ENCODE measurements around the gene MT1H. TPM values are rescaled to one million over a fixed set of nuclear protein-coding genes. Genes with fewer than 3 reads are reported as not detected.

The MT1H gene
- total and polyA plus RNA-seq, 2 donors (not counting 1 experiment from before 2014, with no cell fraction given): not detected

DNA sequence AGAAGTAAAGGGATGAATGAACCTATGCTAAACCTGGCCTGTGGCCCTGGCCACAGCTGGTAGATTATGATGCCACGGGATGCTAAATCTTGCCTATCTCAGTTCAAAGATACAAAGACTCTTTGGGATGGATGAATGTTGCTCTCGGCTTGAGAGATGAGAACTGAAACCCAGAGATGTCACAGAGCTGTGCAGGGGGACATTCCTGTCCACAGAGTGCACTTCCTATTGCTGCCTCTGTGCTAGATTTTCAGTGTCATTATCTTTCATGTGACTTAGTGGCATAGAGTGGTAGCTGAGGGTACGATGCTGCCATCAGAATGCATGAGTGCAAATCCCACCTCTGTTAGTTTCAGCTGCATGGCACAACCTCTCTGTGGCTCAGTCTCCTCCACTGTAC lies 39.5 kb upstream of the MT1H start:
- H3K4me3 Mint-ChIP-seq: peak overlapping the region; percentile 26
- H3K36me3 ChIP-seq (replicated peaks in 1 of 2; ENCODE audit: control extremely low read depth in 1 of 2, control insufficient read depth in 1 of 2, extremely low read depth in 1 of 2, insufficient read depth in 2 of 2, low read length in 1 of 2): no peaks in the 10 kb centered on the region
- H3K79me2 ChIP-seq (ENCODE audit: control insufficient read depth, insufficient read depth, low read length): no peaks in the 10 kb centered on the region
- DNase-seq (peak; percentile 69), ATAC-seq (ENCODE audit: low read depth) (peak; percentile 93)
- H3K9me3 ChIP-seq (ENCODE audit: control extremely low read depth in 1 of 3, control insufficient read depth in 2 of 3, insufficient read depth in 1 of 3, low read length in 2 of 3): peaks cover 0 to 4% (median 0%) of the 10 kb centered on the region in 3 donors
- H3K27ac Mint-ChIP-seq: no peak overlapping the region
- H4K20me1 ChIP-seq (ENCODE audit: control insufficient read depth, insufficient read depth, low read length, poor library complexity, severe bottlenecking): no peaks in the 10 kb centered on the region
- no peak overlapping the region for H3K4me2 ChIP-seq (replicated peaks; ENCODE audit: low read depth, low read length, poor library complexity, severe bottlenecking)
- H3K4me3 ChIP-seq (ENCODE audit: control extremely low read depth in 1 of 5, extremely low read depth in 1 of 5, insufficient read depth in 1 of 5, low read depth in 2 of 5, low read length in 4 of 5): no peak overlapping the region
- intact Hi-C loops (cut with micrococcal nuclease): loop anchor here (2.0 to 10.0 kb wide), 2 partner anchors 21 to 55 kb away; partner anchors contain the start of genes MT1X and MT2A
- no peak overlapping the region for H3K27ac ChIP-seq (ENCODE audit: low read length in 2 of 2)
- H3K9me3 Mint-ChIP-seq (ENCODE audit: insufficient read depth): no peaks in the 10 kb centered on the region
- peaks cover 0 to 65% (median 36%) of the 10 kb centered on the region in 4 experiments for H3K27me3 ChIP-seq (replicated peaks in 1 of 4; ENCODE audit: control extremely low read depth in 1 of 4, control insufficient read depth in 3 of 4, insufficient read depth in 4 of 4, low read length in 3 of 4)
- H2AFZ ChIP-seq (ENCODE audit: insufficient read depth, low read depth, low read length, poor library complexity, severe bottlenecking): no peak overlapping the region
- TF ChIP-seq, protein P1, sequence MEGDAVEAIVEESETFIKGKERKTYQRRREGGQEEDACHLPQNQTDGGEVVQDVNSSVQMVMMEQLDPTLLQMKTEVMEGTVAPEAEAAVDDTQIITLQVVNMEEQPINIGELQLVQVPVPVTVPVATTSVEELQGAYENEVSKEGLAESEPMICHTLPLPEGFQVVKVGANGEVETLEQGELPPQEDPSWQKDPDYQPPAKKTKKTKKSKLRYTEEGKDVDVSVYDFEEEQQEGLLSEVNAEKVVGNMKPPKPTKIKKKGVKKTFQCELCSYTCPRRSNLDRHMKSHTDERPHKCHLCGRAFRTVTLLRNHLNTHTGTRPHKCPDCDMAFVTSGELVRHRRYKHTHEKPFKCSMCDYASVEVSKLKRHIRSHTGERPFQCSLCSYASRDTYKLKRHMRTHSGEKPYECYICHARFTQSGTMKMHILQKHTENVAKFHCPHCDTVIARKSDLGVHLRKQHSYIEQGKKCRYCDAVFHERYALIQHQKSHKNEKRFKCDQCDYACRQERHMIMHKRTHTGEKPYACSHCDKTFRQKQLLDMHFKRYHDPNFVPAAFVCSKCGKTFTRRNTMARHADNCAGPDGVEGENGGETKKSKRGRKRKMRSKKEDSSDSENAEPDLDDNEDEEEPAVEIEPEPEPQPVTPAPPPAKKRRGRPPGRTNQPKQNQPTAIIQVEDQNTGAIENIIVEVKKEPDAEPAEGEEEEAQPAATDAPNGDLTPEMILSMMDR (IDR thresholded peaks at IDR 0.05): no peak
- no peak for TF ChIP-seq EZH2 (IDR thresholded peaks at IDR 0.05; ENCODE audit: borderline replicate concordance, insufficient read depth, low read depth, low read length, poor library complexity, severe bottlenecking)
- peaks cover 59% of the 10 kb centered on the region for H3K27me3 Mint-ChIP-seq
- ChIA-PET POLR2A (no interaction called here), CTCF (interaction anchor here (1.1 to 2.2 kb wide), 6 partner anchors 13 to 116 kb away, joined by 3 to 15 read pairs (median 4); partner anchors contain the start of gene MT2A)
- H3K9ac ChIP-seq (ENCODE audit: low read length): no peak overlapping the region
- 33% methylated on average over 2 of the region's 3 CpGs for WGBS (ENCODE audit: insufficient coverage)
- peaks cover 37 to 43% of the 10 kb centered on the region in 2 donors for H3K4me1 ChIP-seq (ENCODE audit: control insufficient read depth in 2 of 2, insufficient read depth in 2 of 2, low read length in 2 of 2)
- peaks cover 34% of the 10 kb centered on the region for H3K4me1 Mint-ChIP-seq

DNA sequence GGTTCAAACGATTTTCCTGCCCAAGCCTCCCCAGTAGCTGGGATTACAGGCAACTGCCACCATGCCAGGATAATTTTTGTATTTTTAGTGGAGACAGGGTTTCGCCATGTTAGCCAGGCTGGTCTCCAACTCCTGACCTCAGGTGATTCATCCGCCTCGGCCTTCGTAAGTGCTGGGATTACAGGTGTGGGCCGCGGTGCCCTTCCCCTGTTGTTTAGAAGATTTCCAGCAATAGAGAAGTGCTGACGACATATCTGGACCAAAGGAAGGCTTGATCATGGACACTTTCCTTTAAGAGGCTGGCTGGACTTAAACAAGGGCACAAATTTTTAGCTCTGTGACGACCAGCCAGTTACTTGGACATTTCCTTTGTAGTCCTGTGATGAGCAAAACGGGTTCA lies 38.4 kb upstream of the MT1H start:
- no peaks in the 10 kb centered on the region for H3K36me3 ChIP-seq (replicated peaks in 1 of 2; ENCODE audit: control extremely low read depth in 1 of 2, control insufficient read depth in 1 of 2, extremely low read depth in 1 of 2, insufficient read depth in 2 of 2, low read length in 1 of 2)
- Mint-ChIP-seq H3K4me3 (peak overlapping the region; percentile 80), H3K27me3 (peaks cover 54% of the 10 kb centered on the region), H3K27ac (no peak overlapping the region), H3K4me1 (peaks cover 31% of the 10 kb centered on the region), H3K9me3 (ENCODE audit: insufficient read depth) (no peaks in the 10 kb centered on the region)
- no peak overlapping the region for H3K4me3 ChIP-seq (ENCODE audit: control extremely low read depth in 1 of 5, extremely low read depth in 1 of 5, insufficient read depth in 1 of 5, low read depth in 2 of 5, low read length in 4 of 5)
- no peak overlapping the region for H3K4me2 ChIP-seq (replicated peaks; ENCODE audit: low read depth, low read length, poor library complexity, severe bottlenecking)
- no peak for ATAC-seq (ENCODE audit: low read depth)
- H3K79me2 ChIP-seq (ENCODE audit: control insufficient read depth, insufficient read depth, low read length): no peaks in the 10 kb centered on the region
- intact Hi-C loops (cut with micrococcal nuclease): loop anchor here (2.0 to 10.0 kb wide), 2 partner anchors 22 to 54 kb away; partner anchors contain the start of genes MT1X and MT2A
- peaks cover 0 to 4% (median 0%) of the 10 kb centered on the region in 3 donors for H3K9me3 ChIP-seq (ENCODE audit: control extremely low read depth in 1 of 3, control insufficient read depth in 2 of 3, insufficient read depth in 1 of 3, low read length in 2 of 3)
- no peak overlapping the region for H3K9ac ChIP-seq (ENCODE audit: low read length)
- TF ChIP-seq, protein P1 (IDR thresholded peaks at IDR 0.05): no peak
- no peak for TF ChIP-seq EZH2 (IDR thresholded peaks at IDR 0.05; ENCODE audit: borderline replicate concordance, insufficient read depth, low read depth, low read length, poor library complexity, severe bottlenecking)
- H3K27ac ChIP-seq (ENCODE audit: low read length in 2 of 2): no peak overlapping the region
- H3K27me3 ChIP-seq (replicated peaks in 1 of 4; ENCODE audit: control extremely low read depth in 1 of 4, control insufficient read depth in 3 of 4, insufficient read depth in 4 of 4, low read length in 3 of 4): peaks cover 0 to 66% (median 32%) of the 10 kb centered on the region in 4 experiments
- WGBS (ENCODE audit: insufficient coverage): 90% methylated on average over 10 of the region's 10 CpGs
- H3K4me1 ChIP-seq (ENCODE audit: control insufficient read depth in 2 of 2, insufficient read depth in 2 of 2, low read length in 2 of 2): peaks cover 36 to 37% of the 10 kb centered on the region in 2 donors
- no peak for DNase-seq
- CTCF ChIA-PET: interaction anchor here (0.7 to 2.2 kb wide), 4 partner anchors 24 to 117 kb away, joined by 3 to 15 read pairs (median 4); no protein-coding TSS in a partner anchor
- no peak overlapping the region for H2AFZ ChIP-seq (ENCODE audit: insufficient read depth, low read depth, low read length, poor library complexity, severe bottlenecking)
- H4K20me1 ChIP-seq (ENCODE audit: control insufficient read depth, insufficient read depth, low read length, poor library complexity, severe bottlenecking): no peaks in the 10 kb centered on the region
- POLR2A ChIA-PET: no interaction called here

Data from B cell (primary cell).